Frontal cortex (tissue), 4 donors: ENCODE results near the gene TMED7. TPM values are rescaled to one million over a fixed set of nuclear protein-coding genes. Genes with fewer than 3 reads are reported as not detected.

Experiments
- DNase-seq, 2 donors: peaks; one replicate each; pipeline ENCODE4 v3.0.0; 2012; ENCODE audit warnings: low spot score in 2 of 2
- FAIRE-seq: peaks from 2 replicates; lab custom pipeline; 2012; peaks lifted over from hg19 to GRCh38; lab: Jason Lieb, UNC
- total RNA-seq: library from RNA; depleted of rRNA; stranded (reverse); fragments of >200 nt; gene quantifications from one replicate; pipeline ENCODE4 v1.2.3, GENCODE V29; 2014
- donor health status: control.
- donor health status: control.
- donor health status: control.

Gene TMED7
- total RNA-seq, 1 donor from 2014 or later: 109 TPM

GRCh38 chr5:115629903-115630302 lies 4.1 kb upstream of the TMED7 start:
- DNase-seq: no peak
- FAIRE-seq: no peak

- FAIRE-seq (no peak), DNase-seq (no peak)
Measured at GRCh38 chr5:115627295-115627865, 1.5 kb upstream of the TMED7 start.

- peak in 1 of 2 donors; percentile 32 for DNase-seq
- FAIRE-seq: no peak
Measured at GRCh38 chr5:115626445-115626823, 598 bp upstream of the TMED7 start.

GRCh38 chr5:115624994-115625393 lies 842 bp downstream of the TMED7 start:
- no peak for DNase-seq
- no peak for FAIRE-seq

DNA sequence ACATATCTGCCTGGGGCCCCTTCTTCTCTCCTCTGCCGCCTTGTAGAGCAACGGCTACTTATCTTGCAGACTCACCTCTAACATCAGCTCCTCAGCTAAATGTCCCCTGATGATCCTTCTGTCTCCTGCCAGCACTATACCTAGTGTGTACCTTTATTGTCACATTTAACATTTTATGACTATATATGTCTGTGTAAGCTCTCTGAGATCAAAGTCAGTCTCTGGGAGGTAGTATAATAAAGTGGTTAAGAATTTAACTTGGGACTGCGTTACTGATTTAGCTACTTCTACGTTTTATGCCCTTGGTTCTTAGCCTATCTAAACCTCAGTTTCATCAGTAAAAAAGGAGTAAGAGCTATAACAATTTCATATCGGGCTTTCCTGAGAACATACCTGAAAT lies 2.2 kb downstream of the TMED7 start:
- DNase-seq (no peak), FAIRE-seq (no peak)

DNA sequence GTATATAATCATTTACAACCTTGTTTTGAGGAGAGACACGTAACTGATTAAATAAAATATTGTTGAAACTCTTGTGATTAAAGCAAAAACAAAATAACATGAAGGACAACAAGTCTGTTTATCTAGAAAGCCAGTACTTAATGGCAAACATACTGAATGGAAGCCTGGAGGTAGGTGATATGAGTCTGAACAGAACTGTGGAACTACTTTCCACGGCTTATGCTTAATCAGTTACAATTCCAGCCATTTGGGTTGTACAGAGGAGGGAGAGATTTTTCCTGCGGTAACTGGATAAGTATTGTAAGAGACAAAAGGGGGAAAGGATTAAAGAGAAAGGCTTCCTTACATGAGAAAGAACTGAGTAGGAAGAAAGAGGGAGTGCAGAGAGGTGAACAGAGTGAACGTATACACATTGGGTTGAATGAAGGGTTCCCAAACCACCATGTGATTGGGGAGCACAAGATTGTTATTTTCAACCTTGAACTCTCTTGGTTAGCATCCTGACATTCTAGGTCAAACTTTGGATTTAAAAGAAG lies 4.4 kb downstream of the TMED7 start:
- FAIRE-seq: no peak
- DNase-seq: no peak

- no peak for FAIRE-seq
Measured at GRCh38 chr5:115616892-115617291, 8.9 kb downstream of the TMED7 start.

GRCh38 chr5:115616472-115616871 lies 9.4 kb downstream of the TMED7 start:
- no peak for FAIRE-seq
- DNase-seq: no peak

More at GRCh38 chr5:115616892-115617291, 8.9 kb downstream of the TMED7 start:
- no peak for DNase-seq

GRCh38 chr5:115611873-115612272 lies 14.0 kb downstream of the TMED7 start:
- no peak for FAIRE-seq
- no peak for DNase-seq

DNA sequence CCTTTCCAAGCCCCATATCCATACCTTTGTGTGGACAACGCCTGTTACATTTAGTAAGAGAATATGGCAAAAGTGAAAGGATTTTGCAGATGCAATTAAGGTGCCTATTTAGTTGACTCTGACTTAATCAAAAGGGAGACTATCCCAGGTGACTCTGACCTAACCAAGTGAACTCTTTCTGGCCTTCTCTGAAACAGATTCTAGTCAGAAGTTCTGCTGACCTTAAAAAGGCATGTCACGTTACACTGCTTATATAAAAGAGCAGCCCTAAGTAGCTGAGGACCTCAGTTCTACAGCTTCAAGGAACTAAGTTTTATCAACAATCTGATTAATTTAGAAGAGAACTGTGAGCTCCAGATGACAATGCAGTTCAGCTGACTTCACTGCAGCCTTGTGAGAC lies 17.9 kb downstream of the TMED7 start:
- no peak for FAIRE-seq
- DNase-seq: no peak

GRCh38 chr5:115605436-115605835 lies 20.4 kb downstream of the TMED7 start:
- no peak for DNase-seq
- no peak for FAIRE-seq

- DNase-seq (no peak), FAIRE-seq (no peak)
Measured at GRCh38 chr5:115602591-115603125, 23.2 kb downstream of the TMED7 start.

DNA sequence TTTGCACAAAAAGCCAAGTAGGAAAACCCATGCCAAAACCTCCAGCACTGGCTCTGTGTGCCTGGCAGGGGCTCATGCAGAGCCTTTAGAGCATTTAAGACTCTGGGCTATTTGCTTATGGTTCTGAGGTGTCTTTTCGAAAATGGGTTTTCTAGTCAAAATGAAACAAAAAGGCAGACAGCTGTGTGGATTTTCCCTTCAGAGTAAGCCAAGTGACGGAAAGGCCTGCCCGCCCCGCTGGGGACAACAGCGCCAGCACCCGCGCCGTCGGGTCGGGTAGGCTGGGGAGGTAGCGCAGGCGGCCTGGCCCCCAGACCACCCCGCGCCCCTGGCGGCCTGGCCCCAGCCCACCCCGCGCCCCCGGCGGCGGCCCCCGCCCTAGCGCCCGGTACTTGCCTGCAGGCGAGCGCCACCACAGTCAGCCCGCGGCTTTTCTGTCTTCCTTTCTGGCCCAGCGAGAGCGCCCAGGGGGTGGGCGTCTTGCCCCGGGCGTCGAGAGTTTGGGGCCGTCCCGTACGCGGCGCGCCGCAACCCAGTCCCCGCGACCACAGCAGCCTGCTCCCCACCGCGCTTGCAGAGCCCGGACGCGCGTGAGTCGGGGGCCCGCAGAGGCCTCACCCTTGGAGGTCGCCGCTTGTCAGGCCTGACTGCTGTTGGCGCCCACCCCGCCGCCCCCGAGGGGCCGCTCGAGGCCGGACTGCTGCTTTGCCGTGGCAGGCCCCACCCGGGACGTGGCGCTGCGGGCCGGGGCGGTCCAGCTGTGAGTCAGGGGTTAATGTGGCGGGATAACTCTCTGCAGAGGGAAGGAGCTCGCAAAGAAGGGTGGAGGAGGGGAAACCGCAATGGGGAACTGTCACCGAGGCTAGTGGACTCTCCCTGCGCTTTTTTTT lies 23.9 kb downstream of the TMED7 start, which contains the start of gene TICAM2:
Gene TICAM2 (minus strand): TSS at position 779 of the 890 bp plus-strand sequence. CDS start 21,223 bp downstream, outside the sequence.
- FAIRE-seq: no peak
- peak; percentile 66 to 75 for DNase-seq

- no peak for FAIRE-seq
Measured at GRCh38 chr5:115600766-115601165, 25.1 kb downstream of the TMED7 start.

GRCh38 chr5:115599924-115600323 lies 25.9 kb downstream of the TMED7 start:
- FAIRE-seq (no peak), DNase-seq (no peak)

More at GRCh38 chr5:115600766-115601165, 25.1 kb downstream of the TMED7 start:
- DNase-seq: no peak

DNA sequence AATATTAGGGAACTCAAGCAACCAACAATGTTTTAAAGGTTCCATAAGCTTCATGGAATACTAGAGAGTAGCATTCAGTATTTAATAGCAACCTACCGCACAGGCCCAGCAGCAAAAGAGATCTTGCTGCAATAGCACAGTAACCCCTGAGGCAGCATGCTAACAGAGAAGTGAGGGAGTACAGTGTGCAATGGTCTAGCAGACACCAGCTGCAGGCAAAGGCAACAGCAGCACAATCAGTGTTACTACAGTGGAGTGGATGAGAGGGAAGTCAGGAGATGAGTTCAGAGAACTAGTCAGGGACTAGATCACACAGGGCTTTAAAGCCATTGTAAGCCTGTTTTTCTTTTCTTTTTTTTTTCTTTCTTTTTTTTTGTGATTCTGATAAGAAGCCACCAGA lies 26.3 kb downstream of the TMED7 start:
- DNase-seq: peak; percentile 14 to 41

GRCh38 chr5:115594128-115595047 lies 31.4 kb downstream of the TMED7 start:
- DNase-seq (no peak), FAIRE-seq (no peak)

More for the DNA sequence above, 26.3 kb downstream of the TMED7 start:
- no peak for FAIRE-seq

- DNase-seq: no peak
- no peak for FAIRE-seq
Measured at GRCh38 chr5:115589043-115589442, 36.8 kb downstream of the TMED7 start.

GRCh38 chr5:115588640-115589039 lies 37.2 kb downstream of the TMED7 start:
- FAIRE-seq (no peak), DNase-seq (no peak)
